A673 (cell line): Measurements from ENCODE around the gene RELN.

Experiments
- CTCF ChIP-seq: fragments of 300-800, 200-600 bp; sonication (generic); conservative IDR thresholded peaks from 2 replicates; pipeline ENCODE4 v1.5.1; 2017; ENCODE audit warnings: low read depth, mild to moderate bottlenecking, antibody characterized with exemption, low read length, moderate library complexity, mixed read lengths
- EZH2 ChIP-seq: fragments of 200-600 bp; sonication (generic); IDR thresholded peaks from 2 replicates; pipeline ENCODE4 v1.6.1; 2017; ENCODE audit warnings: borderline replicate concordance, low read depth, mild to moderate bottlenecking, mixed read lengths, antibody characterized with exemption, low read length; ENCODE audit not compliant: poor library complexity, severe bottlenecking

- TF ChIP-seq CTCF = no peak
- TF ChIP-seq EZH2 = no peak
Measured at GRCh38 chr7:103937680-103938079, 51.8 kb downstream of the RELN start.
